Right renal pelvis (tissue), 4 donors: ENCODE results near the gene DNAJC16. TPM values are rescaled to one million over a fixed set of nuclear protein-coding genes. Genes with fewer than 3 reads are reported as not detected.
A peak's percentile ranks its signal among the peaks of the same experiment; 100 is the strongest.
"Not testable (repeated sequence)": the region's sequence is repeated elsewhere in the genome, so short reads cannot be mapped to it uniquely, and the experiment has no call there.

ENCODE experiments used
- DNase-seq, 4 donors: peaks; one replicate each; pipeline ENCODE4 v3.0.0-alpha.2; 2013; ENCODE audit warnings: low read depth in 4 of 4, low spot score in 3 of 4, missing footprints in 1 of 4
- polyA plus RNA-seq, 4 donors: library from polyadenylated mRNA; unstranded; fragments of 120-200 nt; gene quantifications; one replicate each; pipeline ENCODE4 v1.2.1, GENCODE V29; 2013; ENCODE audit not compliant: insufficient read length in 4 of 4

The DNAJC16 gene
- polyA plus RNA-seq, 4 donors, result 27.6 to 33.4 (median 30.7) TPM

GRCh38 chr1:15506831-15507230 is 19.8 kb upstream of the DNAJC16 start:
- DNase-seq, result no peak

GRCh38 chr1:15507278-15507677 is 19.4 kb upstream of the DNAJC16 start:
- DNase-seq, result no peak

- DNase-seq, result no peak
Measured at GRCh38 chr1:15508700-15509487, 17.8 kb upstream of the DNAJC16 start.

GRCh38 chr1:15509586-15509985 is 17.1 kb upstream of the DNAJC16 start:
- DNase-seq, result no peak

GRCh38 chr1:15510611-15511405 is 15.8 kb upstream of the DNAJC16 start:
- no peak for DNase-seq

GRCh38 chr1:15513192-15513591 is 13.5 kb upstream of the DNAJC16 start:
- no peak for DNase-seq

- no peak for DNase-seq
Measured at GRCh38 chr1:15513919-15514318, 12.7 kb upstream of the DNAJC16 start.

- DNase-seq, result not testable (repeated sequence)
Measured at GRCh38 chr1:15514557-15514956, 12.1 kb upstream of the DNAJC16 start.

- DNase-seq, result no peak
Measured at GRCh38 chr1:15515022-15515663, 11.5 kb upstream of the DNAJC16 start.

GRCh38 chr1:15519625-15520024 is 7.0 kb upstream of the DNAJC16 start:
- DNase-seq, result no peak

GRCh38 chr1:15521206-15521906 is 5.3 kb upstream of the DNAJC16 start:
- DNase-seq, result peak in 2 of 4 donors; percentile 22 to 31

GRCh38 chr1:15522551-15522950 is 4.1 kb upstream of the DNAJC16 start:
- no peak for DNase-seq

GRCh38 chr1:15523104-15524020 is 3.3 kb upstream of the DNAJC16 start:
- DNase-seq, result peak in 2 of 4 donors; percentile 14 to 16

- no peak for DNase-seq
Measured at GRCh38 chr1:15524021-15524282, 2.7 kb upstream of the DNAJC16 start, which contains the start of gene CASP9. TSS of gene CASP9 (minus strand) at chr1:15524215. CDS start at chr1:15524200, 15 bp downstream.

GRCh38 chr1:15524283-15525049 is 2.2 kb upstream of the DNAJC16 start:
- DNase-seq, result peak; percentile 94 to 99 (median 97)

GRCh38 chr1:15525050-15526020 is 1.3 kb upstream of the DNAJC16 start:
- peak in 2 of 4 donors; percentile 10 to 93 for DNase-seq

- peak in 1 of 4 donors; percentile 5 for DNase-seq
Measured at GRCh38 chr1:15526021-15526489, 593 bp upstream of the DNAJC16 start.

- no peak for DNase-seq
Measured at GRCh38 chr1:15531003-15531402, 4.4 kb downstream of the DNAJC16 start.
